Keratinocyte (primary cell): ENCODE data around the gene DLL3. TPM values are rescaled to one million over a fixed set of nuclear protein-coding genes. Genes with fewer than 3 reads are reported as not detected.

Source experiments
- DNase-seq: peaks from one replicate; pipeline ENCODE4 v3.0.0-alpha.2; 2011; ENCODE audit warnings: low read depth, missing footprints, low spot score
- FAIRE-seq: peaks from 2 replicates; lab custom pipeline; 2011; peaks lifted over from hg19 to GRCh38; lab: Jason Lieb, UNC
- H2AFZ ChIP-seq: 2 replicates; pipeline ENCODE4 v1.6.0; 2012; ENCODE audit warnings: low read length, control low read depth, inconsistent platforms; ENCODE audit not compliant: control insufficient read depth
- H3K27ac ChIP-seq: 2 replicates; pipeline ENCODE4 v1.5.1; 2011; ENCODE audit warnings: low read length; ENCODE audit not compliant: control insufficient read depth, insufficient read depth
- H3K27me3 ChIP-seq: 3 replicates; pipeline ENCODE4 v1.6.0; 2011; ENCODE audit warnings: low read length; ENCODE audit not compliant: control insufficient read depth, insufficient read depth; ENCODE audit errors: extremely low read depth
- H3K36me3 ChIP-seq, 2 experiments: 2 replicates in 1 of 2; 3 replicates in 1 of 2; pipeline ENCODE4 v1.5.1; 2011; ENCODE audit warnings: low read length in 2 of 2, mild to moderate bottlenecking in 1 of 2; ENCODE audit not compliant: control insufficient read depth in 2 of 2, insufficient read depth in 2 of 2; ENCODE audit errors: extremely low read depth in 1 of 2
- H3K4me1 ChIP-seq: 3 replicates; pipeline ENCODE4 v1.5.1; 2011; ENCODE audit warnings: low read length; ENCODE audit not compliant: control insufficient read depth, insufficient read depth; ENCODE audit errors: extremely low read depth
- H3K4me2 ChIP-seq: 3 replicates; pipeline ENCODE4 v1.6.0; 2011; ENCODE audit warnings: low read depth, low read length; ENCODE audit not compliant: control insufficient read depth, insufficient read depth; ENCODE audit errors: extremely low read depth
- H3K4me3 ChIP-seq, 3 experiments: fragments of 200-600 bp in 1 of 3; sonication (generic) in 1 of 3; 2 replicates in 2 of 3; 3 replicates in 1 of 3; pipeline ENCODE4 v1.5.1; 2011 to 2016; ENCODE audit warnings: low read length in 3 of 3, mild to moderate bottlenecking in 3 of 3, control low read depth in 2 of 3, inconsistent platforms in 1 of 3, low read depth in 1 of 3, mixed read lengths in 1 of 3, mixed run types in 1 of 3, moderate library complexity in 1 of 3; ENCODE audit not compliant: control insufficient read depth in 2 of 3, insufficient read depth in 2 of 3; ENCODE audit errors: extremely low read depth in 1 of 3
- H3K79me2 ChIP-seq: 2 replicates; pipeline ENCODE4 v1.6.0; 2012; ENCODE audit warnings: low read length; ENCODE audit not compliant: control insufficient read depth, insufficient read depth
- H3K9ac ChIP-seq: 3 replicates; pipeline ENCODE4 v1.6.0; 2011; ENCODE audit warnings: low read length; ENCODE audit not compliant: control insufficient read depth, insufficient read depth; ENCODE audit errors: extremely low read depth
- H3K9me1 ChIP-seq: 3 replicates; pipeline ENCODE4 v1.6.0; 2011; ENCODE audit warnings: low read length; ENCODE audit not compliant: control insufficient read depth, insufficient read depth; ENCODE audit errors: extremely low read depth
- H3K9me3 ChIP-seq: 2 replicates; pipeline ENCODE4 v1.5.1; 2012; ENCODE audit warnings: low read depth, low read length; ENCODE audit not compliant: control insufficient read depth
- H4K20me1 ChIP-seq: 3 replicates; pipeline ENCODE4 v1.6.0; 2011; ENCODE audit warnings: low read length; ENCODE audit not compliant: control insufficient read depth, insufficient read depth; ENCODE audit errors: extremely low read depth
- CTCF ChIP-seq, 3 experiments: IDR thresholded peaks in 1 of 3; conservative IDR thresholded peaks in 1 of 3; optimal IDR thresholded peaks in 1 of 3; 2 replicates in 2 of 3; 3 replicates in 1 of 3; pipeline versions ENCODE3 to v1.5.1; 2011; ENCODE audit warnings: low read length in 3 of 3, mild to moderate bottlenecking in 3 of 3, moderate library complexity in 2 of 3, control low read depth in 1 of 3, inconsistent platforms in 1 of 3; ENCODE audit not compliant: insufficient read depth in 2 of 3; ENCODE audit errors: extremely low read depth in 1 of 3
- EZH2 ChIP-seq: IDR thresholded peaks from one replicate; pipeline ENCODE4 v1.6.1; 2012; ENCODE audit warnings: inconsistent platforms, mild to moderate bottlenecking, low read length, moderate library complexity
- dilution Hi-C: fragments of 300-500 bp; cut with MboI; formaldehyde crosslinking; loops from one replicate; pipeline ENCODE4 v1.7.0; 2020; ENCODE audit warnings: low sequenced_read_pairs; ENCODE audit not compliant: extremely low pct_ligation_motif_present
- polyA plus RNA-seq, 5 experiments: library from polyadenylated mRNA; depleted of rRNA in 3 of 5; stranded (reverse) in 3 of 5; stranded (forward) in 1 of 5; unstranded in 1 of 5; fragments of >200 nt; gene quantifications; 1 replicate in 1 of 5; 2 replicates in 3 of 5; 3 replicates in 1 of 5; pipeline versions ENCODE4 v1.2.1 to v1.2.3, GENCODE V29; 2011 to 2012; ENCODE audit warnings: missing spikeins in 2 of 5, low read depth in 1 of 5, low replicate concordance in 1 of 5

Gene DLL3
- polyA plus RNA-seq, 1 donor (not counting 4 experiments of a cell fraction or from before 2014, with no cell fraction given), result 0.89 TPM

GRCh38 chr19:39543477-39543857 is 44.7 kb downstream of the DLL3 start:
- Histone ChIP-seq H3K27ac (peak overlapping the region; percentile 50), H3K9ac (peak overlapping the region; percentile 10)
- peak; percentile 75 for FAIRE-seq

GRCh38 chr19:39544226-39544903 is 45.6 kb downstream of the DLL3 start:
- no peaks in the 10 kb centered on the region for H3K27me3 ChIP-seq
- H3K4me2 ChIP-seq, result peak overlapping the region; percentile 42
- DNase-seq (no peak), FAIRE-seq (no peak)
- no peak overlapping the region for H2AFZ ChIP-seq
- peaks cover 38% of the 10 kb centered on the region for H3K4me1 ChIP-seq
- no peak overlapping the region for H3K9ac ChIP-seq
- no peaks in the 10 kb centered on the region for H3K9me1 ChIP-seq
- peaks cover 5% of the 10 kb centered on the region for H3K79me2 ChIP-seq
- no peak for TF ChIP-seq CTCF (optimal IDR thresholded peaks at IDR 0.05 in 1 of 3, IDR thresholded peaks at IDR 0.05 in 1 of 3, conservative IDR thresholded peaks at IDR 0.05 in 1 of 3; ENCODE audit: extremely low read depth in 1 of 3, insufficient read depth in 2 of 3, low read length in 3 of 3)
- TF ChIP-seq EZH2, result no peak
- dilution Hi-C loops, result no loop called here
- no peaks in the 10 kb centered on the region for H3K36me3 ChIP-seq
- peak overlapping the region; percentile 50 for H3K27ac ChIP-seq
- H3K4me3 ChIP-seq, result no peak overlapping the region
- no peaks in the 10 kb centered on the region for H3K9me3 ChIP-seq
- H4K20me1 ChIP-seq, result no peaks in the 10 kb centered on the region

More at GRCh38 chr19:39543477-39543857, 44.7 kb downstream of the DLL3 start:
- TF ChIP-seq EZH2 (no peak), CTCF (optimal IDR thresholded peaks at IDR 0.05 in 1 of 3, IDR thresholded peaks at IDR 0.05 in 1 of 3, conservative IDR thresholded peaks at IDR 0.05 in 1 of 3; ENCODE audit: extremely low read depth in 1 of 3, insufficient read depth in 2 of 3, low read length in 3 of 3) (no peak)
- DNase-seq, result peak; percentile 92
- dilution Hi-C loops, result no loop called here
- no peaks in the 10 kb centered on the region for H3K9me1 ChIP-seq
- peaks cover 45% of the 10 kb centered on the region for H3K4me1 ChIP-seq
- H3K9me3 ChIP-seq, result no peaks in the 10 kb centered on the region
- H3K4me2 ChIP-seq, result peak overlapping the region; percentile 42
- H3K27me3 ChIP-seq, result no peaks in the 10 kb centered on the region
- no peaks in the 10 kb centered on the region for H3K36me3 ChIP-seq
- H4K20me1 ChIP-seq, result no peaks in the 10 kb centered on the region
- no peak overlapping the region for H3K4me3 ChIP-seq
- H3K79me2 ChIP-seq, result peaks cover 13% of the 10 kb centered on the region
- no peak overlapping the region for H2AFZ ChIP-seq
